NCI-H187 treated with DMSO at 0.1 percent for 48 hours (cell line): ENCODE measurements around the gene TMEM163.

Source experiments
- DNase-seq: peaks from one replicate; lab custom pipeline; 2025; lab: John Stamatoyannopoulos, UW

The TMEM163 gene

GRCh38 chr2:134435936-134436335, 282.9 kb downstream of the TMEM163 start:
- DNase-seq, result no peak

- no peak for DNase-seq
Measured at GRCh38 chr2:134435505-134435904, 283.3 kb downstream of the TMEM163 start.

- DNase-seq, result no peak
Measured at GRCh38 chr2:134433979-134434378, 284.8 kb downstream of the TMEM163 start.

- DNase-seq, result no peak
Measured at GRCh38 chr2:134433469-134433868, 285.3 kb downstream of the TMEM163 start.

GRCh38 chr2:134432435-134432883, 286.3 kb downstream of the TMEM163 start:
- no peak for DNase-seq

GRCh38 chr2:134431838-134432434, 286.9 kb downstream of the TMEM163 start:
- DNase-seq, result no peak

- DNase-seq, result no peak
Measured at GRCh38 chr2:134429886-134430285, 288.9 kb downstream of the TMEM163 start.

- no peak for DNase-seq
Measured at GRCh38 chr2:134426721-134427120, 292.1 kb downstream of the TMEM163 start.

- DNase-seq, result no peak
Measured at GRCh38 chr2:134425724-134426496, 292.9 kb downstream of the TMEM163 start.

- DNase-seq, result no peak
Measured at GRCh38 chr2:134421556-134422328, 297.1 kb downstream of the TMEM163 start.

GRCh38 chr2:134420920-134421319, 297.9 kb downstream of the TMEM163 start:
- no peak for DNase-seq

GRCh38 chr2:134420259-134420658, 298.5 kb downstream of the TMEM163 start:
- DNase-seq, result no peak

GRCh38 chr2:134417968-134418582, 300.7 kb downstream of the TMEM163 start:
- no peak for DNase-seq

- DNase-seq, result no peak
Measured at GRCh38 chr2:134416637-134417036, 302.2 kb downstream of the TMEM163 start.

GRCh38 chr2:134416018-134416417, 302.8 kb downstream of the TMEM163 start:
- no peak for DNase-seq

- no peak for DNase-seq
Measured at GRCh38 chr2:134413912-134414311, 304.9 kb downstream of the TMEM163 start.

- DNase-seq, result no peak
Measured at GRCh38 chr2:134413430-134413829, 305.4 kb downstream of the TMEM163 start.

- DNase-seq, result no peak
Measured at GRCh38 chr2:134412639-134412999, 306.2 kb downstream of the TMEM163 start.

- peak; percentile 58 for DNase-seq
Measured at GRCh38 chr2:134411828-134412638, 306.8 kb downstream of the TMEM163 start.

- peak; percentile 60 for DNase-seq
Measured at GRCh38 chr2:134411279-134411827, 307.4 kb downstream of the TMEM163 start.

GRCh38 chr2:134410831-134411231, 308.0 kb downstream of the TMEM163 start:
- DNase-seq, result no peak
